GM12874 (cell line): ENCODE results near the gene FCER2.

Source experiments
- CTCF ChIP-seq: IDR thresholded peaks from 2 replicates; pipeline ENCODE4 v1.5.1; 2011; ENCODE audit warnings: low read depth, mild to moderate bottlenecking, control low read depth, low read length, moderate library complexity; ENCODE audit not compliant: insufficient read depth

The FCER2 gene

GRCh38 chr19:7701654-7702457, at the start of gene FCER2:
Gene FCER2 (minus strand): TSS chr19:7702131. CDS start chr19:7699760, 2,371 bp downstream.
- TF ChIP-seq CTCF, result peak; percentile 11; the same call in 1 of the 2 replicates

- TF ChIP-seq CTCF, result no peak
These were observed 49.3 kb upstream of the FCER2 start for GRCh38 chr19:7751157-7751783.

- TF ChIP-seq CTCF, result peak; percentile 29; the same call in 1 of the 2 replicates
These were observed 46.8 kb upstream of the FCER2 start for GRCh38 chr19:7748756-7749155.

- TF ChIP-seq CTCF, result no peak
These were observed 46.2 kb upstream of the FCER2 start for GRCh38 chr19:7748171-7748570.

- no peak for TF ChIP-seq CTCF
These were observed 45.3 kb upstream of the FCER2 start, which contains the start of gene CD209 for GRCh38 chr19:7746903-7747884. Gene CD209 (minus strand): TSS chr19:7747534. CDS start chr19:7747511, 23 bp downstream.

GRCh38 chr19:7744871-7745650, 43.1 kb upstream of the FCER2 start:
- no peak for TF ChIP-seq CTCF
